Neural cell (in vitro differentiated cells): ENCODE measurements around the gene TTC5. TPM values are rescaled to one million over a fixed set of nuclear protein-coding genes. Genes with fewer than 3 reads are reported as not detected.

ENCODE experiments used
- H2AFZ ChIP-seq: fragments of 200-600, 300-800 bp; sonication (generic), shearing (Covaris generic); 2 replicates; pipeline ENCODE4 v1.6.0; 2014; ENCODE audit warnings: low read depth, mild to moderate bottlenecking, antibody characterized with exemption, low read length, moderate library complexity
- H3F3A ChIP-seq: fragments of 200-600 bp; shearing (Covaris generic); 2 replicates; pipeline ENCODE4 v1.6.1; 2016; ENCODE audit warnings: mild to moderate bottlenecking, moderate library complexity, mixed read lengths, antibody characterized with exemption, low read length; ENCODE audit not compliant: insufficient read depth, poor library complexity, severe bottlenecking
- H3K27ac ChIP-seq: fragments of 200-600, 300-800 bp; sonication (generic), shearing (Covaris generic); 2 replicates; pipeline ENCODE4 v1.5.1; 2014; ENCODE audit warnings: mild to moderate bottlenecking, low read length, moderate library complexity
- H3K27me3 ChIP-seq: fragments of 300-800, 200-600 bp; sonication (generic), shearing (Covaris generic); 2 replicates; pipeline ENCODE4 v1.6.0; 2014; ENCODE audit warnings: mild to moderate bottlenecking, low read depth, low read length, moderate library complexity; ENCODE audit not compliant: insufficient read depth
- H3K36me3 ChIP-seq: fragments of 300-800, 200-600 bp; sonication (generic), shearing (Covaris generic); 2 replicates; pipeline ENCODE4 v1.5.1; 2014; ENCODE audit warnings: mild to moderate bottlenecking, antibody characterized with exemption, low read length, moderate library complexity; ENCODE audit not compliant: insufficient read depth
- H3K4me2 ChIP-seq: fragments of 300-800, 200-600 bp; sonication (generic), shearing (Covaris generic); 2 replicates; pipeline ENCODE4 v1.6.0; 2014; ENCODE audit warnings: mild to moderate bottlenecking, low read length
- H3K4me3 ChIP-seq: fragments of 300-800, 200-600 bp; sonication (generic), shearing (Covaris generic); 2 replicates; pipeline ENCODE4 v1.5.1; 2014; ENCODE audit warnings: mild to moderate bottlenecking, low read length, moderate library complexity
- H3K79me2 ChIP-seq: fragments of 200-600 bp; shearing (Covaris generic); replicated peaks from 2 replicates; pipeline ENCODE4 v1.6.0; 2014; ENCODE audit warnings: mild to moderate bottlenecking, low read length, moderate library complexity; ENCODE audit not compliant: insufficient read depth
- H3K9ac ChIP-seq: fragments of 300-800, 200-600 bp; sonication (generic), shearing (Covaris generic); 2 replicates; pipeline ENCODE4 v1.6.1; 2016; ENCODE audit warnings: mild to moderate bottlenecking, low read length, mixed read lengths
- H3K9me2 ChIP-seq: fragments of 200-600 bp; shearing (Covaris generic); 2 replicates; pipeline ENCODE4 v1.6.1; 2016; ENCODE audit warnings: mild to moderate bottlenecking, low read length, mixed read lengths; ENCODE audit not compliant: insufficient read depth
- H3K9me3 ChIP-seq: fragments of 200-600, 300-800 bp; sonication (generic), shearing (Covaris generic); 2 replicates; pipeline ENCODE4 v1.6.1; 2016; ENCODE audit warnings: mild to moderate bottlenecking, mixed run types, low read length, moderate library complexity, mixed read lengths
- H4K20me1 ChIP-seq: fragments of 200-600 bp; shearing (Covaris generic); 2 replicates; pipeline ENCODE4 v1.6.1; 2016; ENCODE audit warnings: mild to moderate bottlenecking, mixed run types; ENCODE audit not compliant: insufficient read depth
- EP300 ChIP-seq: fragments of 450-650 bp; conservative IDR thresholded peaks from 2 replicates; pipeline ENCODE4 v1.6.1; 2014; ENCODE audit warnings: antibody characterized with exemption, mild to moderate bottlenecking, moderate library complexity; ENCODE audit not compliant: poor library complexity, severe bottlenecking
- EZH2 ChIP-seq: fragments of 200-600, 300-800 bp; shearing (Covaris generic), sonication (generic); IDR thresholded peaks from 2 replicates; pipeline ENCODE4 v1.6.1; 2014; ENCODE audit warnings: antibody characterized with exemption, low read length, borderline replicate concordance, mild to moderate bottlenecking; ENCODE audit not compliant: insufficient read depth, poor library complexity, severe bottlenecking
- MXI1 ChIP-seq: fragments of 450-650 bp; conservative IDR thresholded peaks from 2 replicates; pipeline ENCODE4 v1.6.1; 2014; ENCODE audit warnings: antibody characterized with exemption, mild to moderate bottlenecking; ENCODE audit not compliant: poor library complexity, severe bottlenecking
- POLR2AphosphoS5 ChIP-seq: IDR thresholded peaks from 2 replicates; pipeline ENCODE4 v1.6.1; 2012
- RAD21 ChIP-seq: fragments of 450-650 bp; conservative IDR thresholded peaks from 2 replicates; pipeline ENCODE4 v1.6.1; 2014; ENCODE audit warnings: antibody characterized with exemption, mild to moderate bottlenecking, moderate library complexity
- SMC3 ChIP-seq: fragments of 450-650 bp; conservative IDR thresholded peaks from 2 replicates; pipeline ENCODE4 v1.6.1; 2014; ENCODE audit warnings: antibody characterized with exemption, mild to moderate bottlenecking, moderate library complexity; ENCODE audit not compliant: poor library complexity
- TAF1 ChIP-seq: IDR thresholded peaks from 2 replicates; pipeline ENCODE4 v1.6.1; 2012; ENCODE audit warnings: low read depth
- polyA minus RNA-seq: library from RNA; depleted of rRNA, polyadenylated mRNA; stranded (reverse); fragments of >200 nt; gene quantifications from 2 replicates; pipeline ENCODE4 v1.2.3, GENCODE V29; 2014
- polyA plus RNA-seq: library from polyadenylated mRNA; depleted of rRNA; stranded (reverse); fragments of >200 nt; gene quantifications from 2 replicates; pipeline ENCODE4 v1.2.3, GENCODE V29; 2014
- TF ChIP-seq, protein P1 (sequence below): IDR thresholded peaks from 2 replicates; pipeline ENCODE4 v1.6.1; 2012; ENCODE audit warnings: borderline replicate concordance
- TF ChIP-seq, protein P2 (sequence below): fragments of 450-650 bp; IDR thresholded peaks from 2 replicates; pipeline ENCODE4 v1.5.1; 2014; ENCODE audit warnings: antibody characterized with exemption, mild to moderate bottlenecking, moderate library complexity; ENCODE audit not compliant: poor library complexity, severe bottlenecking

The TTC5 gene, protein sequence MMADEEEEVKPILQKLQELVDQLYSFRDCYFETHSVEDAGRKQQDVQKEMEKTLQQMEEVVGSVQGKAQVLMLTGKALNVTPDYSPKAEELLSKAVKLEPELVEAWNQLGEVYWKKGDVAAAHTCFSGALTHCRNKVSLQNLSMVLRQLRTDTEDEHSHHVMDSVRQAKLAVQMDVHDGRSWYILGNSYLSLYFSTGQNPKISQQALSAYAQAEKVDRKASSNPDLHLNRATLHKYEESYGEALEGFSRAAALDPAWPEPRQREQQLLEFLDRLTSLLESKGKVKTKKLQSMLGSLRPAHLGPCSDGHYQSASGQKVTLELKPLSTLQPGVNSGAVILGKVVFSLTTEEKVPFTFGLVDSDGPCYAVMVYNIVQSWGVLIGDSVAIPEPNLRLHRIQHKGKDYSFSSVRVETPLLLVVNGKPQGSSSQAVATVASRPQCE
- polyA plus RNA-seq (40.5 and 53.5 TPM in 2 replicates), polyA minus RNA-seq (39.9 and 52.9 TPM in 2 replicates)

DNA sequence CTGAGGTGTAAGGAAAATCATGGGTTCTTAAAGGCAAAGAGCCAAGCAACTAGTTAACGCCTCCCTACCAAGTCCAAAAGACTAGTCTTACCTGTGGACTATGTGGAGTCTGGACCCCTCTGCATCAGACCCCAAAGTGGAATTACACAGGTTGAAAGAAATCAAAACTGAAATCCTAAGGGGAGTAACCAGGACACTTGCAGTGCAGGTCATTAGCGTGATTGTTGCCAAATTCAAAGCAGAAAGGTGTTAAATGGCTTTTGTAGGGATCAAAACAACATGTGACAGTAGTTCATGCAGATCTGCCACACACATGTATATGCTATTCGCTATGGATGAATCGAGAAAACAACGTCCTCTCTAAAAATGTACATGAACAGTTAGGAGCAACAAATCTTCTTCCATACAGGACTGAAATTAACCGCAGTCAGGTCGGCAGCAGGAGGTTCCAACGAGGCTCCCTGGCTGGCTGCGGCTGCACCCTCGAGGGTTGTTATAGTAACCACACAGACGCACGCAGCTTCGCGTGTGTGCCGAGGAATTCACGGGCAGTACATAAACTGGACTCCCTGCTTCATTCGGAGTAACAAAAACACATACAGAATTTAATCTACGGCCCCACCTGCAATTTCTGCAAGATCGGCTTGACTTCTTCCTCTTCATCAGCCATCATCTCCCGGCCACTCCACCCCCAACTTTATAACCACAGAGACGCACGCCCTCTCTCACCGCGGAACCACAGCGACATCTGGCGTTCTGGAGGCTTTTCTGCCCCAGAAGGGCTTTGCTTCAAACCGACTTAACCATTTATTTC, at the start of gene TTC5:
Gene TTC5, minus strand, starts transcription at position 687 of the 814 bp plus-strand sequence. Its CDS starts 14 bp downstream, at position 673.
- H3K27ac ChIP-seq, result peak within 1 kb of the TSS; percentile 55
- peaks cover 28% of the 10 kb centered on the region for H3K79me2 ChIP-seq

DNA sequence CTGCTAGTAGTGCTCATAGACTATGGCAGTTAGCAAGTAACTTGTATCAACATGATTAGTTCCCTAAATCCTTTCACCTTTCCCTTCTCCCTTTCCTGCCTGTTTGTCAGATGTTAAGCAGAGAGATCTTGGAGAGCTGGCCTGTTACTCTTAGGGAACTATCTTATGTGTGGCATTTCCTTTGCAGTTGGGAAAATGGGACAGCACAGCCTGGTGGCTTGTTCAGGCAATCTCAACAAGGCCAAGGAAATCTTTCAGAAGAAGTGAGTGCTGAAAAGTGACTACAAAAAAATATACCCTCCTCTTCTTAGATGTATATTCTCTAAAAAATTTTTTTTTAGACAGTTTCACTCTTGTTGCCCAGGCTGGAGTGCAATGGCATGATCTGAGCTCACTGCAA, 45.1 kb upstream of the TTC5 start:
- H3K9me2 ChIP-seq, result no peaks in the 10 kb centered on the region
- H3K9me3 ChIP-seq, result no peaks in the 10 kb centered on the region
- H3K79me2 ChIP-seq, result no peaks in the 10 kb centered on the region
- no peak overlapping the region for H3K4me3 ChIP-seq
- no peaks in the 10 kb centered on the region for H3F3A ChIP-seq
- no peaks in the 10 kb centered on the region for H4K20me1 ChIP-seq
- no peak overlapping the region for H3K9ac ChIP-seq
- peaks cover 5% of the 10 kb centered on the region for H3K36me3 ChIP-seq
- no peak overlapping the region for H3K27ac ChIP-seq
- H3K4me2 ChIP-seq, result no peak overlapping the region
- no peak overlapping the region for H2AFZ ChIP-seq
- no peaks in the 10 kb centered on the region for H3K27me3 ChIP-seq
- TF ChIP-seq EP300, result no peak
- no peak for TF ChIP-seq TAF1
- TF ChIP-seq, protein P1, sequence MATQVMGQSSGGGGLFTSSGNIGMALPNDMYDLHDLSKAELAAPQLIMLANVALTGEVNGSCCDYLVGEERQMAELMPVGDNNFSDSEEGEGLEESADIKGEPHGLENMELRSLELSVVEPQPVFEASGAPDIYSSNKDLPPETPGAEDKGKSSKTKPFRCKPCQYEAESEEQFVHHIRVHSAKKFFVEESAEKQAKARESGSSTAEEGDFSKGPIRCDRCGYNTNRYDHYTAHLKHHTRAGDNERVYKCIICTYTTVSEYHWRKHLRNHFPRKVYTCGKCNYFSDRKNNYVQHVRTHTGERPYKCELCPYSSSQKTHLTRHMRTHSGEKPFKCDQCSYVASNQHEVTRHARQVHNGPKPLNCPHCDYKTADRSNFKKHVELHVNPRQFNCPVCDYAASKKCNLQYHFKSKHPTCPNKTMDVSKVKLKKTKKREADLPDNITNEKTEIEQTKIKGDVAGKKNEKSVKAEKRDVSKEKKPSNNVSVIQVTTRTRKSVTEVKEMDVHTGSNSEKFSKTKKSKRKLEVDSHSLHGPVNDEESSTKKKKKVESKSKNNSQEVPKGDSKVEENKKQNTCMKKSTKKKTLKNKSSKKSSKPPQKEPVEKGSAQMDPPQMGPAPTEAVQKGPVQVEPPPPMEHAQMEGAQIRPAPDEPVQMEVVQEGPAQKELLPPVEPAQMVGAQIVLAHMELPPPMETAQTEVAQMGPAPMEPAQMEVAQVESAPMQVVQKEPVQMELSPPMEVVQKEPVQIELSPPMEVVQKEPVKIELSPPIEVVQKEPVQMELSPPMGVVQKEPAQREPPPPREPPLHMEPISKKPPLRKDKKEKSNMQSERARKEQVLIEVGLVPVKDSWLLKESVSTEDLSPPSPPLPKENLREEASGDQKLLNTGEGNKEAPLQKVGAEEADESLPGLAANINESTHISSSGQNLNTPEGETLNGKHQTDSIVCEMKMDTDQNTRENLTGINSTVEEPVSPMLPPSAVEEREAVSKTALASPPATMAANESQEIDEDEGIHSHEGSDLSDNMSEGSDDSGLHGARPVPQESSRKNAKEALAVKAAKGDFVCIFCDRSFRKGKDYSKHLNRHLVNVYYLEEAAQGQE, result no peak
- no peak for TF ChIP-seq EZH2
- TF ChIP-seq, protein P2, sequence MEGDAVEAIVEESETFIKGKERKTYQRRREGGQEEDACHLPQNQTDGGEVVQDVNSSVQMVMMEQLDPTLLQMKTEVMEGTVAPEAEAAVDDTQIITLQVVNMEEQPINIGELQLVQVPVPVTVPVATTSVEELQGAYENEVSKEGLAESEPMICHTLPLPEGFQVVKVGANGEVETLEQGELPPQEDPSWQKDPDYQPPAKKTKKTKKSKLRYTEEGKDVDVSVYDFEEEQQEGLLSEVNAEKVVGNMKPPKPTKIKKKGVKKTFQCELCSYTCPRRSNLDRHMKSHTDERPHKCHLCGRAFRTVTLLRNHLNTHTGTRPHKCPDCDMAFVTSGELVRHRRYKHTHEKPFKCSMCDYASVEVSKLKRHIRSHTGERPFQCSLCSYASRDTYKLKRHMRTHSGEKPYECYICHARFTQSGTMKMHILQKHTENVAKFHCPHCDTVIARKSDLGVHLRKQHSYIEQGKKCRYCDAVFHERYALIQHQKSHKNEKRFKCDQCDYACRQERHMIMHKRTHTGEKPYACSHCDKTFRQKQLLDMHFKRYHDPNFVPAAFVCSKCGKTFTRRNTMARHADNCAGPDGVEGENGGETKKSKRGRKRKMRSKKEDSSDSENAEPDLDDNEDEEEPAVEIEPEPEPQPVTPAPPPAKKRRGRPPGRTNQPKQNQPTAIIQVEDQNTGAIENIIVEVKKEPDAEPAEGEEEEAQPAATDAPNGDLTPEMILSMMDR, result no peak
- no peak for TF ChIP-seq RAD21
- no peak for TF ChIP-seq POLR2AphosphoS5

More for the DNA sequence above, at the start of gene TTC5:
- H3K9me3 ChIP-seq, result no peaks in the 10 kb centered on the region
- H3K9ac ChIP-seq, result peak within 1 kb of the TSS; percentile 59
- TF ChIP-seq, protein P1, result no peak
- TF ChIP-seq RAD21, result peak; percentile 46
- TF ChIP-seq MXI1, result peak; percentile 98
- TF ChIP-seq SMC3, result peak; percentile 54
- TF ChIP-seq EP300, result peak; percentile 61
- no peak for TF ChIP-seq EZH2
- TF ChIP-seq, protein P2, result peak; percentile 98
- TF ChIP-seq TAF1, result no peak
- TF ChIP-seq POLR2AphosphoS5, result peak; percentile 59
- H2AFZ ChIP-seq, result peak within 1 kb of the TSS; percentile 22
- H4K20me1 ChIP-seq, result no peaks in the 10 kb centered on the region
- no peaks in the 10 kb centered on the region for H3K27me3 ChIP-seq
- H3F3A ChIP-seq, result no peaks in the 10 kb centered on the region
- peak within 1 kb of the TSS; percentile 75 for H3K4me3 ChIP-seq
- no peaks in the 10 kb centered on the region for H3K9me2 ChIP-seq
- peak within 1 kb of the TSS; percentile 81 for H3K4me2 ChIP-seq
- H3K36me3 ChIP-seq, result no peaks in the 10 kb centered on the region
